HL-60 (cell line): ENCODE data around the gene TUBGCP6.

Experiments used
- DNase-seq, 2 experiments: peaks; one replicate each; pipeline ENCODE4 v3.0.0-alpha.2; 2010 to 2020; ENCODE audit warnings: low read depth in 1 of 2, low spot score in 1 of 2
- H3K27ac ChIP-seq: fragments of 250-450 bp; sonication (Bioruptor Pico); replicated peaks from 2 replicates; pipeline ENCODE4 v1.5.1; 2020; ENCODE audit warnings: mild to moderate bottlenecking, moderate library complexity
- H3K27me3 ChIP-seq: fragments of 250-450 bp; sonication (Bioruptor Pico); 2 replicates; pipeline ENCODE4 v1.5.1; 2021; ENCODE audit warnings: mild to moderate bottlenecking, moderate library complexity; ENCODE audit not compliant: insufficient read depth, poor library complexity, severe bottlenecking
- H3K4me3 ChIP-seq: replicated peaks from 2 replicates; pipeline ENCODE4 v1.5.1; 2011; ENCODE audit warnings: mild to moderate bottlenecking, control low read depth, low read length; ENCODE audit not compliant: insufficient read depth
- GABPA ChIP-seq: IDR thresholded peaks from 2 replicates; pipeline ENCODE4 v1.6.1; 2012; ENCODE audit warnings: low read depth
- POLR2AphosphoS5 ChIP-seq: IDR thresholded peaks from 2 replicates; pipeline ENCODE4 v1.6.1; 2012; ENCODE audit warnings: low read depth
- SPI1 ChIP-seq: IDR thresholded peaks from 2 replicates; pipeline ENCODE4 v1.6.1; 2012; ENCODE audit warnings: low read depth, mild to moderate bottlenecking, borderline replicate concordance
- TF ChIP-seq, protein P1 (sequence below): IDR thresholded peaks from 2 replicates; pipeline ENCODE4 v1.6.1; 2012; ENCODE audit warnings: low read depth; ENCODE audit not compliant: insufficient replicate concordance
- TF ChIP-seq, protein P2 (sequence below): IDR thresholded peaks from one replicate; pipeline ENCODE4 v1.5.1; 2011; ENCODE audit warnings: low read length, control low read depth, inconsistent platforms; ENCODE audit not compliant: insufficient read depth

Gene TUBGCP6

DNA sequence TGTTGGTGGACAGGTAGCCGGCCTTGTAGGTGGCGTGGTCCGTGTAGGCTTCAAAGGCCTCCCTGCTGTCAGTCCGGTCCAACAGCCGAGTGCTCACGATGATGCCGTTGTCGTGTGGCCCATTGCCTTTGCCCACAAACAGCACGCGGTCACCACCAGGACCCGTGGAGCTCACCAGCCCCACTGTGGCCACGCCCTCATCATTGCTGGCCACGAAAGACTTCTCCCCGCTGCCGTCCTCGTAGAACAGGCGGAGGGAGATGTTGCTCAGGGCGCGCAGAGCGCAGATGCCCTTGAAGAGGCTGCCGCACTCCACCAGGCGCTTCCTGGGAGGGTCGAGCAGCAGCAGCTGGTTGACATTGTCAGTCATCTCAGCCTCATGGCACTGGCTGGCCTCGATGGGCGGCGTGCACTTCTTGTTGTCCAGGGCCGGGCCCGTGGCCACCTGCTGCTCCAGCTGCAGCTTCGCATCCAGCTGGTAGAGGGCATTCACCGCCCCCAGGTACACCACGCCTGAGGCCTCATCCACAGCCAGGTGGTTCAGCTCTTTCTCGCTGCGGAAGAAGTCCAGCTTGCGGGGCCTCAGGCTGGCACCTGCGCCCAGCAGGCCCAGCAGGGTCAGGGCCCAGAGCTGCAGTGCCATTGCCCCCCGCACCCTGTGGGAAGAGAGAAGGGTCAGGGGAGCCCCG is 45.3 kb upstream of the TUBGCP6 start:
- no peaks in the 10 kb centered on the region for H3K27me3 ChIP-seq
- no peak overlapping the region for H3K27ac ChIP-seq
- TF ChIP-seq GABPA (no peak), SPI1 (no peak), POLR2AphosphoS5 (no peak)
- TF ChIP-seq, protein P1, sequence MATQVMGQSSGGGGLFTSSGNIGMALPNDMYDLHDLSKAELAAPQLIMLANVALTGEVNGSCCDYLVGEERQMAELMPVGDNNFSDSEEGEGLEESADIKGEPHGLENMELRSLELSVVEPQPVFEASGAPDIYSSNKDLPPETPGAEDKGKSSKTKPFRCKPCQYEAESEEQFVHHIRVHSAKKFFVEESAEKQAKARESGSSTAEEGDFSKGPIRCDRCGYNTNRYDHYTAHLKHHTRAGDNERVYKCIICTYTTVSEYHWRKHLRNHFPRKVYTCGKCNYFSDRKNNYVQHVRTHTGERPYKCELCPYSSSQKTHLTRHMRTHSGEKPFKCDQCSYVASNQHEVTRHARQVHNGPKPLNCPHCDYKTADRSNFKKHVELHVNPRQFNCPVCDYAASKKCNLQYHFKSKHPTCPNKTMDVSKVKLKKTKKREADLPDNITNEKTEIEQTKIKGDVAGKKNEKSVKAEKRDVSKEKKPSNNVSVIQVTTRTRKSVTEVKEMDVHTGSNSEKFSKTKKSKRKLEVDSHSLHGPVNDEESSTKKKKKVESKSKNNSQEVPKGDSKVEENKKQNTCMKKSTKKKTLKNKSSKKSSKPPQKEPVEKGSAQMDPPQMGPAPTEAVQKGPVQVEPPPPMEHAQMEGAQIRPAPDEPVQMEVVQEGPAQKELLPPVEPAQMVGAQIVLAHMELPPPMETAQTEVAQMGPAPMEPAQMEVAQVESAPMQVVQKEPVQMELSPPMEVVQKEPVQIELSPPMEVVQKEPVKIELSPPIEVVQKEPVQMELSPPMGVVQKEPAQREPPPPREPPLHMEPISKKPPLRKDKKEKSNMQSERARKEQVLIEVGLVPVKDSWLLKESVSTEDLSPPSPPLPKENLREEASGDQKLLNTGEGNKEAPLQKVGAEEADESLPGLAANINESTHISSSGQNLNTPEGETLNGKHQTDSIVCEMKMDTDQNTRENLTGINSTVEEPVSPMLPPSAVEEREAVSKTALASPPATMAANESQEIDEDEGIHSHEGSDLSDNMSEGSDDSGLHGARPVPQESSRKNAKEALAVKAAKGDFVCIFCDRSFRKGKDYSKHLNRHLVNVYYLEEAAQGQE, result no peak
- TF ChIP-seq, protein P2, sequence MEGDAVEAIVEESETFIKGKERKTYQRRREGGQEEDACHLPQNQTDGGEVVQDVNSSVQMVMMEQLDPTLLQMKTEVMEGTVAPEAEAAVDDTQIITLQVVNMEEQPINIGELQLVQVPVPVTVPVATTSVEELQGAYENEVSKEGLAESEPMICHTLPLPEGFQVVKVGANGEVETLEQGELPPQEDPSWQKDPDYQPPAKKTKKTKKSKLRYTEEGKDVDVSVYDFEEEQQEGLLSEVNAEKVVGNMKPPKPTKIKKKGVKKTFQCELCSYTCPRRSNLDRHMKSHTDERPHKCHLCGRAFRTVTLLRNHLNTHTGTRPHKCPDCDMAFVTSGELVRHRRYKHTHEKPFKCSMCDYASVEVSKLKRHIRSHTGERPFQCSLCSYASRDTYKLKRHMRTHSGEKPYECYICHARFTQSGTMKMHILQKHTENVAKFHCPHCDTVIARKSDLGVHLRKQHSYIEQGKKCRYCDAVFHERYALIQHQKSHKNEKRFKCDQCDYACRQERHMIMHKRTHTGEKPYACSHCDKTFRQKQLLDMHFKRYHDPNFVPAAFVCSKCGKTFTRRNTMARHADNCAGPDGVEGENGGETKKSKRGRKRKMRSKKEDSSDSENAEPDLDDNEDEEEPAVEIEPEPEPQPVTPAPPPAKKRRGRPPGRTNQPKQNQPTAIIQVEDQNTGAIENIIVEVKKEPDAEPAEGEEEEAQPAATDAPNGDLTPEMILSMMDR, result no peak
- no peak for DNase-seq
- H3K4me3 ChIP-seq, result no peak overlapping the region

DNA sequence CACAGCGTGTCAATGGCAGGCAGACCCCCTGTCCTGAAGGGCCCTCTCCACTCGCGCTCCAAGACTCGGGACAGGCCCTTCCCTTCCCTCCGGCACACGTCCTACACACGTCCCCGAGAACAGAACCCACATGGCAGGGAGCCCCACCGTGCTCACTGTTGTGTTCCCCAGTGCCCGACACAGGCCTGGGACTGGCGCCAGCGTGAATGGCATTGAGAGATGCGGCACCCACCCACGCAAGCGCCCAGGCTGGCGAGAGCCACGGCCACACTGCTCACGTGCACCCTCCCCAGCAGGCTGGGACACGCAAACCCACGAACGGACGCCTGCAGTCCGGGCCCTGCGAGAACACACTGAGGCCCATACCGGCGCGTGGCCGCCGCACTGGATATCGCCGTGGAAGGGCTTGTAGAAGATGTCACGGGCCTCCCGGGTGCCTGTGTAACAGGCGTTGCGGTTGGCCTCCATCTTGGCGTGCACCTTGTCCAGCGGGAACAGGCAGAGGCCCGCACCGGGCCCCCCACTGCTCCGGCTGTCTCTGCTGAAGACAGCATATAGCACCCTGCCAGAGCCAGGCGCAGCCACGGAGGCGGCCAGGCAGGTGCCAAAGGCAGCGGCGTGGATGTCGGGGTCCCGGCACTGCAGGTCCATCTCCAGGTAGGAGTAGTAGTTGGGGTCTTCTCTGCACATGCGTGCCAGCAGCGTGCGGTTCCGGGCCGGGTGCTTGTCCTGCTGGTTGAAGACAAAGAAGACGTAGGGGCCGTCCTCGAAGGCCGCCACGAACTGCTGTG is 44.5 kb upstream of the TUBGCP6 start:
- no peak overlapping the region for H3K27ac ChIP-seq
- DNase-seq, result no peak
- no peak for TF ChIP-seq POLR2AphosphoS5
- TF ChIP-seq, protein P2, result no peak
- TF ChIP-seq, protein P1, result no peak
- TF ChIP-seq SPI1, result no peak
- TF ChIP-seq GABPA, result no peak
- H3K27me3 ChIP-seq, result no peaks in the 10 kb centered on the region
- H3K4me3 ChIP-seq, result no peak overlapping the region

DNA sequence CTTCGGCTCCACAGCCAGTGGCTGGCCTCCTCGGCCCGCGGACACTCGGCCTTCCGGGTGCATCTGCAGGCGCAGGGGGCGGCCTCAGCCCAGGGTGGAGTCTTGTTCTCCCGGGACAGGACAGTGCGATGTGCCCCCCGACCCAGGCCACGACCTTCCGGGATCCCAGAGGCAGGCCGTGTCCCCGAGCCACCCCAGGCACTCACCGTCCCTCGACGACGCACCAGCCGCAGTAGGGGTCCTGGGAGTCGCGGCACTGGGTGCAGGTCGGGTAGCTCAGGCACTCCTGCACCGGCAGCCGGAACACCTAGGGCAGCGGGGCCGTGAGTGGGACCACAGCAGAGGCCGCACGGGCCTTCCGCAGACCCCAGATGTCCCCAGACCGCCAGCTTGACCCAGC is 42.9 kb upstream of the TUBGCP6 start:
- no peaks in the 10 kb centered on the region for H3K27me3 ChIP-seq
- H3K4me3 ChIP-seq, result no peak overlapping the region
- no peak for DNase-seq
- no peak overlapping the region for H3K27ac ChIP-seq
- no peak for TF ChIP-seq GABPA
- TF ChIP-seq, protein P2, result no peak
- TF ChIP-seq, protein P1, result no peak
- TF ChIP-seq SPI1, result no peak
- no peak for TF ChIP-seq POLR2AphosphoS5
